ENCODE results near the gene BCL11A. TPM values are rescaled to one million over a fixed set of nuclear protein-coding genes. Genes with fewer than 3 reads are reported as not detected.

Gene BCL11A
- total RNA-seq, 2 experiments from 2014 or later: 0.57 to 0.98 TPM

- peak; percentile 88 for ATAC-seq
Measured at GRCh38 chr2:60515721-60516226, 37.7 kb downstream of the BCL11A start.

GRCh38 chr2:60513996-60514395 is 39.5 kb downstream of the BCL11A start:
- CTCF ChIA-PET: no interaction called here
- no peak overlapping the region for H3K4me3 Mint-ChIP-seq

More at GRCh38 chr2:60515721-60516226, 37.7 kb downstream of the BCL11A start:
- no peaks in the 10 kb centered on the region for H3K36me3 Mint-ChIP-seq (ENCODE audit: low read depth)
- peaks cover 15% of the 10 kb centered on the region for H3K27me3 Mint-ChIP-seq
- CTCF ChIA-PET: interaction anchor here (0.8 to 1.1 kb wide), 3 partner anchors 32 to 44 kb away, joined by 3 to 5 read pairs (median 3); no protein-coding TSS in a partner anchor
- POLR2A ChIA-PET: no interaction called here
- DNase-seq: peak; percentile 48
- H3K4me3 Mint-ChIP-seq: no peak overlapping the region
- intact Hi-C loops (cut with DNase I, micrococcal nuclease): no loop called here
- H3K9me3 Mint-ChIP-seq (ENCODE audit: low read depth): no peaks in the 10 kb centered on the region
- H3K4me1 Mint-ChIP-seq: peaks cover 27% of the 10 kb centered on the region
- H3K27ac Mint-ChIP-seq: no peak overlapping the region

GRCh38 chr2:60513191-60513590 is 40.3 kb downstream of the BCL11A start:
- no peaks in the 10 kb centered on the region for H3K9me3 Mint-ChIP-seq (ENCODE audit: low read depth)
- DNase-seq (no peak), ATAC-seq (no peak)
- ChIA-PET CTCF (no interaction called here), POLR2A (no interaction called here)
- no peak overlapping the region for H3K27ac Mint-ChIP-seq
- peaks cover 11% of the 10 kb centered on the region for H3K27me3 Mint-ChIP-seq
- H3K36me3 Mint-ChIP-seq (ENCODE audit: low read depth): no peaks in the 10 kb centered on the region
- intact Hi-C loops (cut with DNase I, micrococcal nuclease): no loop called here
- H3K4me1 Mint-ChIP-seq: peaks cover 24% of the 10 kb centered on the region
- H3K4me3 Mint-ChIP-seq: no peak overlapping the region

More at GRCh38 chr2:60513996-60514395, 39.5 kb downstream of the BCL11A start:
- POLR2A ChIA-PET: no interaction called here
- H3K27me3 Mint-ChIP-seq: peaks cover 15% of the 10 kb centered on the region
- H3K4me1 Mint-ChIP-seq: peaks cover 27% of the 10 kb centered on the region
- ATAC-seq (no peak), DNase-seq (no peak)
- no peaks in the 10 kb centered on the region for H3K9me3 Mint-ChIP-seq (ENCODE audit: low read depth)
- no peaks in the 10 kb centered on the region for H3K36me3 Mint-ChIP-seq (ENCODE audit: low read depth)
- H3K27ac Mint-ChIP-seq: no peak overlapping the region
- intact Hi-C loops (cut with DNase I, micrococcal nuclease): no loop called here

GRCh38 chr2:60512641-60513040 is 40.8 kb downstream of the BCL11A start:
- Mint-ChIP-seq H3K4me3 (no peak overlapping the region), H3K27ac (no peak overlapping the region), H3K4me1 (peaks cover 24% of the 10 kb centered on the region), H3K36me3 (ENCODE audit: low read depth) (no peaks in the 10 kb centered on the region), H3K9me3 (ENCODE audit: low read depth) (no peaks in the 10 kb centered on the region), H3K27me3 (peaks cover 10% of the 10 kb centered on the region)
- peak; percentile 35 for DNase-seq
- intact Hi-C loops (cut with DNase I, micrococcal nuclease): no loop called here
- CTCF ChIA-PET: no interaction called here
- POLR2A ChIA-PET: no interaction called here
- peak; percentile 59 for ATAC-seq

GRCh38 chr2:60512062-60512622 is 41.3 kb downstream of the BCL11A start:
- CTCF ChIA-PET: interaction anchor here (0.9 to 1.2 kb wide), 2 partner anchors 38 to 163 kb away, joined by 3 read pairs; no protein-coding TSS in a partner anchor
- peaks cover 24% of the 10 kb centered on the region for H3K4me1 Mint-ChIP-seq
- H3K9me3 Mint-ChIP-seq (ENCODE audit: low read depth): no peaks in the 10 kb centered on the region
- no peak for ATAC-seq
- no peak for DNase-seq
- peaks cover 10% of the 10 kb centered on the region for H3K27me3 Mint-ChIP-seq
- intact Hi-C loops (cut with DNase I, micrococcal nuclease): no loop called here
- H3K27ac Mint-ChIP-seq: no peak overlapping the region
- H3K36me3 Mint-ChIP-seq (ENCODE audit: low read depth): no peaks in the 10 kb centered on the region
- no peak overlapping the region for H3K4me3 Mint-ChIP-seq
- POLR2A ChIA-PET: no interaction called here

GRCh38 chr2:60510713-60511112 is 42.7 kb downstream of the BCL11A start:
- peaks cover 11% of the 10 kb centered on the region for H3K4me1 Mint-ChIP-seq
- ATAC-seq (no peak), DNase-seq (no peak)
- H3K4me3 Mint-ChIP-seq: no peak overlapping the region
- CTCF ChIA-PET: interaction anchor here (0.6 kb wide), 1 partner anchor 16 kb away, joined by 3 read pairs; no protein-coding TSS in a partner anchor
- H3K27ac Mint-ChIP-seq: no peak overlapping the region
- H3K27me3 Mint-ChIP-seq: peaks cover 6% of the 10 kb centered on the region
- no peaks in the 10 kb centered on the region for H3K36me3 Mint-ChIP-seq (ENCODE audit: low read depth)
- intact Hi-C loops (cut with DNase I, micrococcal nuclease): no loop called here
- H3K9me3 Mint-ChIP-seq (ENCODE audit: low read depth): no peaks in the 10 kb centered on the region
- POLR2A ChIA-PET: no interaction called here

GRCh38 chr2:60509066-60509465 is 44.4 kb downstream of the BCL11A start:
- peaks cover 6% of the 10 kb centered on the region for H3K27me3 Mint-ChIP-seq
- ChIA-PET CTCF (interaction anchor here (1.1 to 1.7 kb wide), 2 partner anchors 20 to 73 kb away, joined by 4 to 5 read pairs; no protein-coding TSS in a partner anchor), POLR2A (no interaction called here)
- no peak overlapping the region for H3K4me3 Mint-ChIP-seq
- H3K27ac Mint-ChIP-seq: no peak overlapping the region
- no peaks in the 10 kb centered on the region for H3K9me3 Mint-ChIP-seq (ENCODE audit: low read depth)
- no peaks in the 10 kb centered on the region for H3K36me3 Mint-ChIP-seq (ENCODE audit: low read depth)
- ATAC-seq (no peak), DNase-seq (no peak)
- H3K4me1 Mint-ChIP-seq: peaks cover 4% of the 10 kb centered on the region
- intact Hi-C loops (cut with DNase I, micrococcal nuclease): no loop called here

GRCh38 chr2:60508339-60508917 is 45.0 kb downstream of the BCL11A start:
- H3K36me3 Mint-ChIP-seq (ENCODE audit: low read depth): no peaks in the 10 kb centered on the region
- no peak for ATAC-seq
- H3K27ac Mint-ChIP-seq: no peak overlapping the region
- CTCF ChIA-PET: interaction anchor here (1.1 to 1.7 kb wide), 3 partner anchors 10 to 73 kb away, joined by 4 to 5 read pairs (median 5); no protein-coding TSS in a partner anchor
- POLR2A ChIA-PET: no interaction called here
- peaks cover 2% of the 10 kb centered on the region for H3K4me1 Mint-ChIP-seq
- DNase-seq: no peak
- H3K4me3 Mint-ChIP-seq: no peak overlapping the region
- H3K9me3 Mint-ChIP-seq (ENCODE audit: low read depth): no peaks in the 10 kb centered on the region
- H3K27me3 Mint-ChIP-seq: peaks cover 4% of the 10 kb centered on the region
- intact Hi-C loops (cut with DNase I, micrococcal nuclease): no loop called here

GRCh38 chr2:60507211-60507965 is 46.1 kb downstream of the BCL11A start:
- POLR2A ChIA-PET: no interaction called here
- Mint-ChIP-seq H3K36me3 (ENCODE audit: low read depth) (no peaks in the 10 kb centered on the region), H3K4me1 (peaks cover 2% of the 10 kb centered on the region), H3K9me3 (ENCODE audit: low read depth) (no peaks in the 10 kb centered on the region), H3K27me3 (peaks cover 3% of the 10 kb centered on the region), H3K27ac (no peak overlapping the region), H3K4me3 (no peak overlapping the region)
- CTCF ChIA-PET: interaction anchor here (0.7 to 1.6 kb wide), 4 partner anchors 10 to 74 kb away, joined by 3 to 5 read pairs (median 3); no protein-coding TSS in a partner anchor
- ATAC-seq: no peak
- DNase-seq: no peak
- intact Hi-C loops (cut with DNase I, micrococcal nuclease): no loop called here

- no peaks in the 10 kb centered on the region for H3K9me3 Mint-ChIP-seq (ENCODE audit: low read depth)
- CTCF ChIA-PET: no interaction called here
- no peak overlapping the region for H3K4me3 Mint-ChIP-seq
- intact Hi-C loops (cut with DNase I, micrococcal nuclease): no loop called here
- DNase-seq (no peak), ATAC-seq (no peak)
- no peaks in the 10 kb centered on the region for H3K36me3 Mint-ChIP-seq (ENCODE audit: low read depth)
- H3K27ac Mint-ChIP-seq: no peak overlapping the region
- H3K4me1 Mint-ChIP-seq: no peaks in the 10 kb centered on the region
- POLR2A ChIA-PET: no interaction called here
- no peaks in the 10 kb centered on the region for H3K27me3 Mint-ChIP-seq
Measured at GRCh38 chr2:60505880-60506260, 47.6 kb downstream of the BCL11A start.

GRCh38 chr2:60505240-60505879 is 48.1 kb downstream of the BCL11A start:
- Mint-ChIP-seq H3K36me3 (ENCODE audit: low read depth) (no peaks in the 10 kb centered on the region), H3K4me1 (no peaks in the 10 kb centered on the region), H3K27ac (no peak overlapping the region), H3K4me3 (no peak overlapping the region), H3K9me3 (ENCODE audit: low read depth) (no peaks in the 10 kb centered on the region), H3K27me3 (no peaks in the 10 kb centered on the region)
- ChIA-PET POLR2A (no interaction called here), CTCF (no interaction called here)
- intact Hi-C loops (cut with DNase I, micrococcal nuclease): no loop called here
- ATAC-seq: no peak
- DNase-seq: no peak

Data from activated CD4-positive, alpha-beta T cell treated with anti-CD3 and anti-CD28 coated beads for 36 hours (primary cell).